Breast epithelium (tissue), 4 donors: ENCODE data around the gene FOXE1. TPM values are rescaled to one million over a fixed set of nuclear protein-coding genes. Genes with fewer than 3 reads are reported as not detected.

ENCODE experiments used
- DNase-seq, 2 donors: peaks; one replicate each; pipeline ENCODE4 v3.0.0-alpha.2; 2019; ENCODE audit warnings: low spot score in 2 of 2
- H3K27ac ChIP-seq, 2 donors: fragments of 200-600 bp; sonication (generic) in 1 of 2; one replicate each; pipeline ENCODE4 v1.5.1; 2016 to 2019; ENCODE audit warnings: mild to moderate bottlenecking in 1 of 2
- H3K27me3 ChIP-seq, 2 donors: fragments of 200-600 bp; sonication (generic) in 1 of 2; one replicate each; pipeline versions ENCODE4 v1.5.1 to v1.6.0; 2017 to 2019; ENCODE audit warnings: control low read depth in 1 of 2, mild to moderate bottlenecking in 1 of 2
- H3K36me3 ChIP-seq: fragments of 200-600 bp; one replicate; pipeline ENCODE4 v1.5.1; 2019
- H3K4me1 ChIP-seq, 2 donors: fragments of 200-600 bp; sonication (generic); one replicate each; pipeline ENCODE4 v1.5.1; 2016 to 2019; ENCODE audit warnings: control low read depth in 1 of 2
- H3K4me3 ChIP-seq, 3 donors: fragments of 200-600 bp; sonication (generic); 1 replicate in 2 of 3; 2 replicates in 1 of 3; pipeline ENCODE4 v1.5.1; 2016 to 2019; ENCODE audit warnings: mild to moderate bottlenecking in 3 of 3, moderate library complexity in 2 of 3
- H3K9me3 ChIP-seq, 2 donors: fragments of 200-600 bp; sonication (generic) in 1 of 2; one replicate each; pipeline ENCODE4 v1.5.1; 2016 to 2019; ENCODE audit warnings: control low read depth in 1 of 2
- CTCF ChIP-seq, 3 donors: fragments of 450-650 bp; IDR thresholded peaks; one replicate each; pipeline ENCODE4 v1.5.1; 2016 to 2017; ENCODE audit warnings: antibody characterized with exemption in 3 of 3, mild to moderate bottlenecking in 3 of 3, moderate library complexity in 3 of 3
- POLR2A ChIP-seq: fragments of 450-650 bp; IDR thresholded peaks from one replicate; pipeline ENCODE4 v1.6.1; 2016; ENCODE audit warnings: antibody characterized with exemption, mild to moderate bottlenecking, moderate library complexity
- POLR2AphosphoS5 ChIP-seq, 3 donors: sonication (generic); formaldehyde crosslinking; IDR thresholded peaks; one replicate each; pipeline ENCODE4 v1.6.1; 2017; ENCODE audit warnings: antibody characterized with exemption in 3 of 3
- intact Hi-C: fragments of 100-400 bp; cut with DNase I; formaldehyde crosslinking; loops from one replicate; pipeline ENCODE4 v1.15.1; 2023; ENCODE audit warnings: low total_unique reads
- total RNA-seq, 3 donors: library from RNA; depleted of rRNA; stranded (reverse); fragments of >200 nt; gene quantifications; one replicate each; pipeline ENCODE4 v1.1.0, GENCODE V29; 2016

FOXE1 gene
- total RNA-seq, 3 donors from 2014 or later, result not detected

- H3K27ac ChIP-seq, result no peak overlapping the region
Observed at GRCh38 chr9:97831843-97832636, 21.0 kb upstream of the FOXE1 start.

GRCh38 chr9:97840521-97840920 is 12.5 kb upstream of the FOXE1 start:
- no peak for DNase-seq
- Histone ChIP-seq H3K4me3 (no peak overlapping the region), H3K27me3 (peaks cover 0 to 9% of the 10 kb centered on the region in 2 donors), H3K9me3 (no peaks in the 10 kb centered on the region), H3K4me1 (no peaks in the 10 kb centered on the region), H3K36me3 (no peaks in the 10 kb centered on the region), H3K27ac (no peak overlapping the region)
- intact Hi-C loops, result no loop called here
- TF ChIP-seq CTCF (IDR thresholded peaks at IDR 0.05), result no peak
- no peak for TF ChIP-seq POLR2A
- no peak for TF ChIP-seq POLR2AphosphoS5 (IDR thresholded peaks at IDR 0.05)

More at GRCh38 chr9:97831843-97832636, 21.0 kb upstream of the FOXE1 start:
- DNase-seq, result no peak
- TF ChIP-seq CTCF (IDR thresholded peaks at IDR 0.05), result no peak
- TF ChIP-seq POLR2A, result no peak
- no peak for TF ChIP-seq POLR2AphosphoS5 (IDR thresholded peaks at IDR 0.05)
- Histone ChIP-seq H3K9me3 (no peaks in the 10 kb centered on the region), H3K4me3 (no peak overlapping the region), H3K4me1 (no peaks in the 10 kb centered on the region), H3K36me3 (no peaks in the 10 kb centered on the region), H3K27me3 (no peaks in the 10 kb centered on the region)
- intact Hi-C loops, result no loop called here

- Histone ChIP-seq H3K27me3 (peaks cover 3 to 33% of the 10 kb centered on the region in 2 donors), H3K36me3 (no peaks in the 10 kb centered on the region), H3K9me3 (no peaks in the 10 kb centered on the region), H3K4me3 (no peak overlapping the region), H3K27ac (no peak overlapping the region), H3K4me1 (no peaks in the 10 kb centered on the region)
- no peak for TF ChIP-seq POLR2AphosphoS5 (IDR thresholded peaks at IDR 0.05)
- TF ChIP-seq POLR2A, result no peak
- no peak for TF ChIP-seq CTCF (IDR thresholded peaks at IDR 0.05)
- intact Hi-C loops, result no loop called here
- no peak for DNase-seq
Observed at GRCh38 chr9:97842960-97843359, 10.1 kb upstream of the FOXE1 start.

- H3K4me3 ChIP-seq, result no peak overlapping the region
- no peaks in the 10 kb centered on the region for H3K9me3 ChIP-seq
- no peak for TF ChIP-seq POLR2AphosphoS5 (IDR thresholded peaks at IDR 0.05)
- TF ChIP-seq POLR2A, result no peak
- no peak for TF ChIP-seq CTCF (IDR thresholded peaks at IDR 0.05)
- H3K27ac ChIP-seq, result no peak overlapping the region
- H3K4me1 ChIP-seq, result no peaks in the 10 kb centered on the region
- H3K27me3 ChIP-seq, result peaks cover 5 to 55% of the 10 kb centered on the region in 2 donors
- H3K36me3 ChIP-seq, result no peaks in the 10 kb centered on the region
- DNase-seq, result no peak
- intact Hi-C loops, result no loop called here
Observed at GRCh38 chr9:97845130-97845529, 7.9 kb upstream of the FOXE1 start.

GRCh38 chr9:97845763-97846162 is 7.3 kb upstream of the FOXE1 start:
- intact Hi-C loops, result no loop called here
- TF ChIP-seq POLR2A (no peak), POLR2AphosphoS5 (IDR thresholded peaks at IDR 0.05) (no peak), CTCF (IDR thresholded peaks at IDR 0.05) (no peak)
- Histone ChIP-seq H3K9me3 (no peaks in the 10 kb centered on the region), H3K4me3 (no peak overlapping the region), H3K36me3 (no peaks in the 10 kb centered on the region), H3K27ac (no peak overlapping the region), H3K27me3 (peaks cover 5 to 61% of the 10 kb centered on the region in 2 donors), H3K4me1 (no peaks in the 10 kb centered on the region)
- no peak for DNase-seq
